PC-9 (cell line): ENCODE data around the gene C9. TPM values are rescaled to one million over a fixed set of nuclear protein-coding genes. Genes with fewer than 3 reads are reported as not detected.

Experiments used
- BruUV-seq: library from RNA; stranded (reverse); fragments of 400-500 nt; replicated peaks from 2 replicates; lab custom pipeline; 2021; lab: Mats Ljungman, UMichigan
- CTCF ChIA-PET: fragments of 300-600 bp; sonication (Branson Sonifier 250); formaldehyde crosslinking; loops from one replicate; lab custom pipeline; 2022; ENCODE audit warnings: antibody characterized with exemption; lab: Charles Lee
- POLR2A ChIA-PET: fragments of 300-600 bp; sonication (Branson Sonifier 250); formaldehyde crosslinking; loops from one replicate; lab custom pipeline; 2022; ENCODE audit warnings: antibody characterized with exemption; ENCODE audit not compliant: unreplicated experiment; lab: Charles Lee
- DNase-seq, 2 experiments: peaks; one replicate each; pipeline versions ENCODE4 v3.0.0 to v3.0.0-alpha.2; 2015 to 2022; ENCODE audit warnings: mixed read lengths in 1 of 2
- H2AFZ ChIP-seq: fragments of 200-600 bp; sonication (generic); 2 replicates; pipeline ENCODE4 v1.8.1; 2017; ENCODE audit warnings: antibody characterized with exemption
- H3F3A ChIP-seq: fragments of 200-600 bp; sonication (generic); 2 replicates; pipeline ENCODE4 v1.8.1; 2017; ENCODE audit warnings: antibody characterized with exemption, mild to moderate bottlenecking, low read depth; ENCODE audit not compliant: insufficient read depth
- H3K27ac ChIP-seq: fragments of 200-600 bp; sonication (generic); 2 replicates; pipeline ENCODE4 v1.6.1; 2016; ENCODE audit warnings: mixed run types
- H3K27me3 ChIP-seq: fragments of 200-600 bp; sonication (generic); 2 replicates; pipeline ENCODE4 v1.6.1; 2016; ENCODE audit warnings: low read depth, mixed run types; ENCODE audit not compliant: insufficient read depth
- H3K36me3 ChIP-seq: fragments of 200-600 bp; sonication (generic); 2 replicates; pipeline ENCODE4 v1.6.1; 2016; ENCODE audit warnings: low read depth, mixed run types
- H3K4me1 ChIP-seq: fragments of 200-600 bp; sonication (generic); replicated peaks from 2 replicates; pipeline ENCODE4 v1.6.1; 2016; ENCODE audit warnings: mixed run types; ENCODE audit not compliant: insufficient read depth
- H3K4me2 ChIP-seq: fragments of 200-600 bp; sonication (generic); 2 replicates; pipeline ENCODE4 v1.6.1; 2017; ENCODE audit warnings: mixed run types
- H3K4me3 ChIP-seq: fragments of 200-600 bp; sonication (generic); 2 replicates; pipeline ENCODE4 v1.6.1; 2016; ENCODE audit warnings: mixed run types
- H3K79me2 ChIP-seq: fragments of 200-600 bp; sonication (generic); 2 replicates; pipeline ENCODE4 v1.6.1; 2017; ENCODE audit warnings: low read depth, mixed run types
- H3K9me2 ChIP-seq: fragments of 200-600 bp; sonication (generic); 2 replicates; pipeline ENCODE4 v1.8.1; 2017; ENCODE audit warnings: mild to moderate bottlenecking; ENCODE audit not compliant: insufficient read depth
- H3K9me3 ChIP-seq: fragments of 200-600 bp; sonication (generic); 2 replicates; pipeline ENCODE4 v1.8.1; 2016; ENCODE audit warnings: low read depth; ENCODE audit not compliant: insufficient read depth
- H4K20me1 ChIP-seq: fragments of 200-600 bp; sonication (generic); 2 replicates; pipeline ENCODE4 v1.8.1; 2017; ENCODE audit not compliant: insufficient read depth
- EZH2 ChIP-seq: fragments of 200-600 bp; sonication (generic); IDR thresholded peaks from 2 replicates; pipeline ENCODE4 v1.8.0; 2017; ENCODE audit warnings: antibody characterized with exemption, low read depth
- intact Hi-C: fragments of 100-400 bp; cut with micrococcal nuclease; formaldehyde crosslinking; loops from one replicate; pipeline ENCODE4 v1.10.0; 2022; ENCODE audit not compliant: unreplicated experiment
- total RNA-seq: library from RNA; stranded (reverse); gene quantifications from 2 replicates; pipeline ENCODE4 v1.2.3, GENCODE V29; 2021
- TF ChIP-seq, protein P1 (sequence below): fragments of 200-600 bp; sonication (generic); conservative IDR thresholded peaks from 2 replicates; pipeline ENCODE4 v1.6.1; 2017; ENCODE audit warnings: mixed run types, antibody characterized with exemption, mild to moderate bottlenecking, moderate library complexity

The C9 gene
- total RNA-seq, 1 experiment from 2014 or later, result not detected

DNA sequence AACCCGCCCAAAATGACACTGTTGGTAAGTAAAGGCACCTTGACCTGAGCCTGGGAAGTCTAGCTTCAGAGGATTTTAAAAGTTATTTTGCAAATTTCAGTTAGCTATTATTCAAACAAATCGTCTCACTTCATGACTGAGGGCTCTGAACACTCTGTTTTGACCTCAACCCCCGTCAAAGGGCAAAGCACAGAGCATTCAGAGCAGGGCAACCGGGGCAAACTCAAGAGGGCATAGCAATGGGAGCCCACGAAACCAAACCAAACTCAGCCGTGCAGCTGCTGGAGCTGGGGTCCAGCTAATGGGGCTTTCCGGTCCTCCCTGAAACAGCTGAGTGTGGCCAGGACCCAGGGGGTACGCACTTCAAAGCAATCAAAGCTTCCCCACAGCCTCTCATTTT is 1.6 kb downstream of the C9 start:
- H3K9me3 ChIP-seq, result no peaks in the 10 kb centered on the region; the same call in 1 of the 2 replicates
- H3K4me3 ChIP-seq, result no peak overlapping the region
- H4K20me1 ChIP-seq, result no peaks in the 10 kb centered on the region
- no peaks in the 10 kb centered on the region for H3K36me3 ChIP-seq
- BruUV-seq, result no TSS peak
- no peak overlapping the region for H3K27ac ChIP-seq
- peak in 1 of 2 experiments; percentile 21 for DNase-seq
- peak overlapping the region; percentile 36; the same call in 1 of the 2 replicates for H2AFZ ChIP-seq
- no peak for TF ChIP-seq EZH2
- TF ChIP-seq, protein P1, sequence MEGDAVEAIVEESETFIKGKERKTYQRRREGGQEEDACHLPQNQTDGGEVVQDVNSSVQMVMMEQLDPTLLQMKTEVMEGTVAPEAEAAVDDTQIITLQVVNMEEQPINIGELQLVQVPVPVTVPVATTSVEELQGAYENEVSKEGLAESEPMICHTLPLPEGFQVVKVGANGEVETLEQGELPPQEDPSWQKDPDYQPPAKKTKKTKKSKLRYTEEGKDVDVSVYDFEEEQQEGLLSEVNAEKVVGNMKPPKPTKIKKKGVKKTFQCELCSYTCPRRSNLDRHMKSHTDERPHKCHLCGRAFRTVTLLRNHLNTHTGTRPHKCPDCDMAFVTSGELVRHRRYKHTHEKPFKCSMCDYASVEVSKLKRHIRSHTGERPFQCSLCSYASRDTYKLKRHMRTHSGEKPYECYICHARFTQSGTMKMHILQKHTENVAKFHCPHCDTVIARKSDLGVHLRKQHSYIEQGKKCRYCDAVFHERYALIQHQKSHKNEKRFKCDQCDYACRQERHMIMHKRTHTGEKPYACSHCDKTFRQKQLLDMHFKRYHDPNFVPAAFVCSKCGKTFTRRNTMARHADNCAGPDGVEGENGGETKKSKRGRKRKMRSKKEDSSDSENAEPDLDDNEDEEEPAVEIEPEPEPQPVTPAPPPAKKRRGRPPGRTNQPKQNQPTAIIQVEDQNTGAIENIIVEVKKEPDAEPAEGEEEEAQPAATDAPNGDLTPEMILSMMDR, result no peak
- H3K27me3 ChIP-seq, result no peaks in the 10 kb centered on the region
- no peaks in the 10 kb centered on the region for H3K9me2 ChIP-seq
- no peak overlapping the region for H3K4me2 ChIP-seq
- no peaks in the 10 kb centered on the region for H3K79me2 ChIP-seq
- intact Hi-C loops, result no loop called here
- H3F3A ChIP-seq, result no peaks in the 10 kb centered on the region
- 0 out of 2 replicates have a peak, but pooled peaks cover 4% of the 10 kb centered on the region for H3K4me1 ChIP-seq
- POLR2A ChIA-PET, result interaction anchor here (0.5 kb wide), 1 partner anchor 321 kb away, joined by 3 read pairs; no protein-coding TSS in a partner anchor
- CTCF ChIA-PET, result no interaction called here

DNA sequence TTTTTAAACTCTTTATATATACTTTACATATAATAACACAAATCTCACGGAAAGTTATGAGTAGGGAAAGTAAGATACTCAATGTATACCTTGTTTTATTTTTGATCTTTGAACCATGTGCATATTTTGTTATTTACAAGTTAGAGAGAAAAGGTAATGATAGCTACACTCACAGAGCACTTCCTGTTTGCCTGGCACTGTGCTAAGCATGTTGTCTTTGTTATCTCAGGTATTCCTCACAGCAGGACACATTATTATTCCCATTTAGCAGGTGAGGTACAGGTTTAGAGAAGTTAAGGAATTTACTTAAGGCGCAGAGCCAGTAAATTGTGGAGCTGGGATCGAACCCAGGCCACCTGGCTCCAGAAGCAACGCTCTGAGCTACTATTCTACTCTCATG is 3.0 kb downstream of the C9 start:
- peak in 1 of 2 experiments; percentile 21 for DNase-seq
- TF ChIP-seq EZH2, result no peak
- TF ChIP-seq, protein P1, result no peak
- ChIA-PET POLR2A (interaction anchor here (0.5 to 0.7 kb wide), 2 partner anchors 32 to 1123 kb away, joined by 3 read pairs; no protein-coding TSS in a partner anchor), CTCF (interaction anchor here (0.5 kb wide), 1 partner anchor 1076 kb away, joined by 4 read pairs; no protein-coding TSS in a partner anchor)
- intact Hi-C loops, result no loop called here
- Histone ChIP-seq H3F3A (no peaks in the 10 kb centered on the region), H3K79me2 (no peaks in the 10 kb centered on the region), H3K9me2 (no peaks in the 10 kb centered on the region), H4K20me1 (no peaks in the 10 kb centered on the region), H3K4me1 (0 out of 2 replicates have a peak, but pooled peaks cover 4% of the 10 kb centered on the region), H3K9me3 (no peaks in the 10 kb centered on the region; the same call in 1 of the 2 replicates), H2AFZ (no peak overlapping the region), H3K4me2 (no peak overlapping the region), H3K4me3 (no peak overlapping the region), H3K27ac (no peak overlapping the region), H3K27me3 (no peaks in the 10 kb centered on the region), H3K36me3 (no peaks in the 10 kb centered on the region)
- no TSS peak for BruUV-seq

DNA sequence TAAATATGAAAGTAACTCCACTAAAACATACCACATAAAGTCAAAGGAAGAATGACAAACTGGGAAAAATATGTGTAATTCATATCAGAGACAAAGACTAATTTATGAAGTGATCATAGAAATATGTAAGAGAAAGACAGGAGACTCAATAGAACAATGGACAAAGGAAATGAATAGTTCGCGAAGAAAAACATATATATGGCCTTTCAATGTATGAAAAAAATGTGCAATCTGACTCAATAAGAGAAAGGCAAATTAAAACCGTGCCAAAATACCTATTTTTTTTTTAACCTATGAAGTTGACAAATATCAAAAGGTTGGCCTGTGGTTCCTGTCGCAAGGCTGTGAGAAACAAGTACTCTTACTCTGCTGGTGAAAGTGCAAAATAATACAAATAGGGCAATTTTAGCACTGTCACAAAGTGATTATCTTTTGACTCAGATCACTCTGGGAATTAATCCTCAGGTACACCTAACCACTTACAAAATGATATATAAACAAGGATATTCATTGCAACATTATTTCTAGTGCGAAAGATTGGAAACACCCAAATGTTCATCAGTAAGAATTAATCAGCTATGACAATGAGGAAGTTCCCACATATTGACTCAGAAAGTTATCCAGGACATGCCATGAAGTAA is 3.7 kb downstream of the C9 start:
- no peaks in the 10 kb centered on the region for H3K36me3 ChIP-seq
- peak in 1 of 2 experiments; percentile 65 for DNase-seq
- no TSS peak for BruUV-seq
- no peak overlapping the region for H3K4me2 ChIP-seq
- TF ChIP-seq, protein P1, result no peak
- TF ChIP-seq EZH2, result no peak
- no peak overlapping the region for H3K4me3 ChIP-seq
- H3F3A ChIP-seq, result no peaks in the 10 kb centered on the region
- no peak overlapping the region for H2AFZ ChIP-seq
- H3K27me3 ChIP-seq, result no peaks in the 10 kb centered on the region
- no peaks in the 10 kb centered on the region for H3K79me2 ChIP-seq
- intact Hi-C loops, result no loop called here
- 0 out of 2 replicates have a peak, but pooled peaks cover 4% of the 10 kb centered on the region for H3K4me1 ChIP-seq
- ChIA-PET POLR2A (interaction anchor here (0.7 kb wide), 1 partner anchor 1123 kb away, joined by 3 read pairs; no protein-coding TSS in a partner anchor), CTCF (interaction anchor here (0.5 kb wide), 1 partner anchor 1077 kb away, joined by 4 read pairs; no protein-coding TSS in a partner anchor)
- no peaks in the 10 kb centered on the region for H3K9me2 ChIP-seq
- H4K20me1 ChIP-seq, result no peaks in the 10 kb centered on the region
- no peaks in the 10 kb centered on the region; the same call in 1 of the 2 replicates for H3K9me3 ChIP-seq
- H3K27ac ChIP-seq, result 0 out of 2 replicates have a peak overlapping the region, but pooled peaks have one; percentile 1
